ELF-1 (cell line): ENCODE results near the gene ANKRD28.

Experiments
- DNase-seq: peaks from one replicate; pipeline ENCODE4 v3.0.0-alpha.2; 2016; ENCODE audit warnings: low read depth, low spot score

The ANKRD28 gene

DNA sequence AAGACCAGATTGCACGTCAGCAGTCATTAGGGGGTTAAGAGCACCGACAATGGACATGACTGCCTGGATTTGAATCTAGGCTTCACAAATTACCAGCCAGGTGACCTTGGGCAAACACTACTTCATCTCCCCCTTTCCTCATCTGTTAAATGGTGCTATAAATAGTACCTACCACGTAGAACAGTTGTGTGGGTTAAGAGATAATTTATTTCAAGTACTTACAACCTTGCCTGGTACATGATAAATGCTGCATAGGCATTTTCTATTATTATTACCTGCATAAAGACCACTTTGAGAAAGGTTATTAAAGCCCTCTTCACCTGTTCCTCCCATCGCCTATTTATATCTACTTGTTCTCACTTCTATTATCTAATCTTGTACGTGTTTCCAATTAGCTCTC, 131.5 kb downstream of the ANKRD28 start:
- no peak for DNase-seq

DNA sequence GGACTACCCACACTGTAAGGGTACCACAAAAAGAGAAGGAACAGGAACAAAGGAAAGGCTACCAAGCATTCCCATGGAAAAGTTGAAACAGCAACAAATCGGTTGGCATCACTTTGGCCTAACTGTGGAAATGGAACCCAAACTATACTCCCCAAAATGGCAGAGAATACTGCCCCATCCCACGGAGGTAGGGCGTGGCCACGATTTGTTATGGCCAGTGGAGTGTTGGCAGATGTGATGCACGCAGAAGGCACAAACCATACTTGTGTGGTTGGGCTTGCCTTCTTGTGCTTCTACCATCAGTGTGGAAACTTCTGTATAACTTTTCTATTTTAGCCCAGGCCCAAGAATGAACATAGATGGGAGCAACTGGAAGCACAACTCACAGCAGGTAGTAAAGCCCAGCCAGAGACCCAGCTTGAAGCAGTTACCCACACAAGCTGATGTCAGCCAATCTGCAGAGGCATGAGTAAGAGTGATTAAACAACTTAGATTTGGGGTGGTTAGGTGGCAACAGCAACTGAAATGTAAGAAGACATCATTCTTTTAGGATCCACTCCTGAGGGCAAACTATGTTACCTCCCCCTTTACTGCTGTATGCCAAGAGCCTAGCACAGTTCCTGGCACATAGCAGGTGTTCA, 132.1 kb downstream of the ANKRD28 start:
- DNase-seq: no peak

DNA sequence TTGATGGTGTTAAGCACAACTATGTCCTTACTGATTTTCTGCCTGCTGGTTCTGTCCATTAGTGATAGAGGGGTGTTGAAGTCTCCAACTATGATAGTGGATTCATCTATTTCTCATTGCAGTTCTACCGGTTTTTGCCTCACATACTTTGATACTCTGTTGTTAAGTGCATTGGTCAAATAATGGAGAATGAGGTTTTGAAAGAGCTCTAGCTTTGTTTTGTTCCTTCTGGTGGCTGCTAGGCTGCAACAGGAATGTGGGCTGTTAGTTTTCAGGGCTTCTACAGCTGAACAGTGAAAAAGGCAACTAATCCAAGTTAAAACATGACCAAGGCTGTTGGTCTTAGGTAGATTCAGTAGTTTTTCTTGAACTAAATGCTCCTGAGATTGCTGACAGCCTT, 133.6 kb downstream of the ANKRD28 start:
- no peak for DNase-seq

DNA sequence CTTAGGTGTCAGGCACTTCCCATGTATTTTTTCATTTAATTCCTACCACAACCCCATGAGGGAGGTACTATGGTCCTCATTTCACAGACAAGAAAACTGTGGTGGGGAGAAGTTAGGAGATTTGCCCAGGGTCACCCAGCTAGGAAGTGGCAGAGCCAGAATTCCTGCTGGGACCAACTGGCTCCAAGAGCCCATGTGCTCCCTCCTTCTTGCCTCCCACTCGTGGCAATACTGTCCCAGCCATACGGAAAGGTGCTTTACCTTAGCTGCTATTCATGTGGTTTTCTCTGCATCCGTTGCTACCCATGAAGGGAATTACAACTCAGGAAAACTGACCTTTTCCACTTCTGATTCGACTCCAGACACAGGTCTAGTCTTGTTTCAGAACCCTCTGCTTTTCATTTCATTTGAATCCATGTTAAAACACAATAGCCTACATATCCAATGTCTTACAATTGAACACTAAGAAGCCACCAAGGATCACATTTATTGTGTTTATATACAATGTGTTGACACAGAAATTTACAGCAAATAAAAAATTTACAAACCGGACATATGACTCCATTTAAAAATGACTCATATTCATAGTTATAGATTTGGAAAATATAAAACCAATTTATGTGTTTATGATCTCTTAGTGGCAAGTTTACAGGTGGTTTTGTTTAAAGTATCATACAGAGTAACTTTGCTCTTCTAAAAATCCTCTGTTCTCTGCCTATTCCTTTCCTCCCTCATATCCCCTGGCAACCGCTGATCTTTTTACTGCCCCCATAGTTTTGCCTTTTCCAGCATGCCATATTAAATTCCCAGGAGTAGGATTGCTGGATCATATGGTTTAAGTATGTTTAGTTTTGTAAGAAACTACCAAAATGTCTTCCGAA, 137.5 kb downstream of the ANKRD28 start:
- no peak for DNase-seq

DNA sequence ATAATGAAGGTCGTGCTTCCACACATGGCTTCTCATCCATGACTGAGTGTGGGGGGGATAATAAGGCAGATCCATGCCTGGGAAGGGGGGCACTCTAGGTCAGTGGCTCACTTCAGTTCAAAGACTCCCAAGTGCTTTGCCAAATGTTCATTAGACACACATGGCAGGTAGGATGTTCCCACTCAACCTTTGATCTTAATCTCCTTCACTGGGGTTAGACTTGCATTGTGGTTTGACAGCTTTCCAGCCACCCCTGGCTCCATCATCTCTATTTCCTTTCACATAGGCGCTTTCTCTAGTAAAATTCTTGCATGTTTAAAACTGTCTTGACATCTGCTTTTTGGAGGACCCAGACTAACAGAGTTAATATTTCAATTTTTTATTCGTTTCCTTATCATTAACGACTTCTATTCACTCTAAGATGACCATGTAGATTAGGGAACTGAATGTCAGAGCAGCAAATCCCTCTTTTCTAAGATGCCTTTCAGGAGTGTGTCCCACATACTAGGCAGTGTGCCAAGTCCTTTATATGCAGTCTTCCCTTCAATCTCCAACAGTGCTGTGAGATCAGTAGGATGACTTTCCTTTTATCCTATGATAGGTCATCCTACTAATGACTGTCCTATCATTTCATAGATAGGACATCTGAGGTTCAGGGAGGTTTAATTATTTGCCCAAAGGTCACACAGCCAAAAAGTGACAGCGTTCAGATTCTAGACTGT, 138.4 kb downstream of the ANKRD28 start:
- DNase-seq: no peak

DNA sequence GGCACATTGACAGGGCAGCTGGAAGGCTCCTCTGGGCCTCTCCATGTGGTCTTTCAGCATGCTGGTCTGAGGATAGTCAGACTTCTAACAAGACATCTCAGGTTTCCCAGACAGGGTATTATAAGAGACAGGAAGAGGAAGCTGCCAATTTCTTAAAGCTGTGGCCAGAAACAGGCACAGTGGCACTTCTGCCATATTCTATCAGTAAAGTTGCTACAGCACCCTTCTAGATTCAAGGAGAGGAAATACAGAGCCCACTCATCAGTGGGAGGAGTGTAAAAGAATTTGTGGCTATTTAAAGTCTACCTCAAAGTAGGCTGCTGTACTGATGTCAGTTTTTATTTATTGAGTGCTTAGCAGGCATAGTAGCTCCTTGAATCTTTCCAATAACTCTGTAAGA, 140.8 kb downstream of the ANKRD28 start:
- no peak for DNase-seq

DNA sequence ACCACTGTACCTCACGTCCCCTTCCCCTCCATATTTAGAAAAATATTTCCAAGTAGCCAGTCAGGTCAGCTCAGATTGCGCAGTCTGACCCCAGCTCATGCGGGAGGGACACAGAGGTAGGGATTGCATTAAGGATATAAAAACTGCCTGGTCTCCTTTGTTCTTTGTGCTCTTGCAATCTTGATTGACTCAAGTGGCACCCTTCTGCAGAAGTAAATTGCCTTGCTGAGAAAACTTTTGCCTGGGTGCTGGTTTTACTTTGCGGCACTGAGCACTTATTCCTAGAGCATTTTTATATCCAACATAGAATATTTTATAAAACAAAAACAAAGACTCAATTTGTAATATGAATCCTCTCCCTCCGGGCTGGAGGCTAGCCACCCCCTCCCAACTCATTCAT, 141.4 kb downstream of the ANKRD28 start:
- DNase-seq: no peak

DNA sequence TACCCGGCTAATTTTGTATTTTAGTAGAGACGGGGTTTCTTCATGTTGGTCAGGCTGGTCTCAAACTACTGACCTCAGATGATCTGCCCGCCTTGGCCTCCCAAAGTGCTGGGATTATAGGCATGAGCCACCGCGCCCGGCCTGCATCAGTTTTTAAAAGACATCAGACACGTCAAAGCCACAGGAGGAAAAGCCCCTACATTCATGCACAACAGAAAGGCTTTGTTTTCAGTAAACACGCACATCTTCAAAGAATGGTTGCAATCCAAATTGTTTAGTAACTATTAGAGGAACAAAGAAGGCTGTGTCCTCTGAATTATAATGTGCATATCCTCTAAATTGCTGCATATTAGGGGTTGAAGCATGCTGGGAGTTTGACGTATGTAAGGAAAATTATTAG, 142.9 kb downstream of the ANKRD28 start:
- no peak for DNase-seq

DNA sequence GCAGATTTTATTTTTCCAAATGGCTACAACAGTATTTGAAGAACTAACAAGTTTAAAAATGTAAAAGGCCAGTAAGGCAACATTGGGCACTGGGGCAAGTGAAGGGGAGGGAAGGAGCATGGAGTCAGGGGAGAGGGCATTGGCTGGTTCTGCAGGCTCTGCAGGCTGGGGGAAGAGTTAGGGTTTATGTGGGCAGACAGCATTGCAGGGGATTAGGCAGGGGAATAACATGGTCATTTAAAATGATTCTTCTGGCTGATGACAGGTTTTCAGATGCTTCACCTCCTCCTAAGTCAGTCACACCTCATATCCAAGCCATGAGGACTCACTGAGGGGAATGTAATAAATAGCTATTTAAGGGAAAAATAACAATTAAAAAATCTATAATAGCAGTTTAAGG, 143.7 kb downstream of the ANKRD28 start:
- DNase-seq: no peak

DNA sequence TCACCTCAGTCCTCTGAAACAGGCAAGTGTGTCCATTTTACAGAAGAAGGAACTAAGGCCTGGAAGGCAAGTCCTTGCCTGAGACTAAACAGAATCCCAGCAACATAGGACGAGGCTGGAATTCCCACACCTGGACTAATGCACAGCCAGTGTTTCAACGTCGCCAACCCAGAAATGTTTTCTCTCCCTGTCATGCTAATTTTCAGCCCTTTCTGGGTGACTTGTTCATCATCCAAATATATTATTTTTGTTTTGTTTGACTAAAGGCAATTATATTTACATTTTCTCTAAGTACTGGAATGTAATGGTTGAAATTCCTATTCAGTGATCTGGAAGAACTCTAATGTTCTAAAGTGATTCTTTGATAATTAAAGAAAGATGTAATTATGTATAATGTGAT, 144.5 kb downstream of the ANKRD28 start:
- DNase-seq: no peak

DNA sequence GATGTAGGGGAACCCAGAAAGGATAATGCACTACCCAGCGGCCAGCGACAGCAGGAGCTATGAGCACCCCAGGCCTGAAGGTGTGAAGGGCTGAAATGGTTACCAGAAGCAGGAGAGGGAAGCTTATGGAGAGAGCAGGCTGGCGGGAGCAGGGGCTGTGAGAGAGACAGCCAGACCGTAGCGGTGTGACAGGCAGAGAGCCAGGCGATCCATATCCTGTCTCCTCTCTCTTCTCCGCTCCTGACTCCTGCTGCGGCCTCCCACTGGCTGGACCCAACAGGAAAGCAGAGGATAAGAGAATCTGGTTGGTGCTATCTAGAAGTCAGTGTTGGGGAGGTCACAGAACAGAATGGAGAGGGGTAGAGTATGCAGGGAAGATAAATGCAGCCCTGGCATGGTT, 146.4 kb downstream of the ANKRD28 start:
- DNase-seq: no peak

DNA sequence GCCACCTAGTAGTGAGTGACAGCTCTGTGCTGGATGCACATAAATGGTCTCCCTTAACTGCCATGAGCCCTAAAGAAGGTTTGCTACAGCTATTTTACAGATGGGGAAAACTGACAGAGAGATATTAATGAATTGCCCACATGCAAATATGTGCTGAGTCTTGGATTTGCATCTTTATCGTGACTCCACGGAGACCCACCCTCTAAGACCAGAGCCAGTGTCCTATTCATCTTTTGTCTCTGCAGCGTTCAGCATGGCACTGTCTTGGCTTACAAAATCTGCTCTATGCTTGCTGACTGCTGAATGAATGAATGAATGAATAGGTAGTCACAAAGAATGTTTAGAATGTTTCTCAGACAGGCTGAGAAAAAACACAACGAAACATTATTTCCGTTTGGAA, 147.9 kb downstream of the ANKRD28 start:
- no peak for DNase-seq

DNA sequence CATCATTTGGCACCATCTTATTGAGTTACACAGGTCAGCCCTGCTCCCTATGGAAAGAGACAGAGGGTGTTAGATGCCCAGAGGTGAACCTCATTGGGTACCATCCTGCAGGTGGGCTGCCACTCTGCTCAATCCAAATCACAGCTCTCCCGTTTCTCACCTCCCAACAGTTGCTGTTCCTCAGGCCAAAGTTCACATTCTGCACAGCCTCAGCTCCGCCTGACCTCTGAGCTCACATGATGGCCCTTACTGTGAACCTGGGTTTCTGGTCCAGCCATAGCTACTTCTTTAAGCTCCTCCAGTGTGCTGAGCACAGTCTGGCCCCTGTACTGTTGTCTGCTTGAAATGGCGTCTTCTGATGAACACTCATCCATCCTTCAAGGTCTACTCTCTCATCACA, 148.4 kb downstream of the ANKRD28 start:
- no peak for DNase-seq

DNA sequence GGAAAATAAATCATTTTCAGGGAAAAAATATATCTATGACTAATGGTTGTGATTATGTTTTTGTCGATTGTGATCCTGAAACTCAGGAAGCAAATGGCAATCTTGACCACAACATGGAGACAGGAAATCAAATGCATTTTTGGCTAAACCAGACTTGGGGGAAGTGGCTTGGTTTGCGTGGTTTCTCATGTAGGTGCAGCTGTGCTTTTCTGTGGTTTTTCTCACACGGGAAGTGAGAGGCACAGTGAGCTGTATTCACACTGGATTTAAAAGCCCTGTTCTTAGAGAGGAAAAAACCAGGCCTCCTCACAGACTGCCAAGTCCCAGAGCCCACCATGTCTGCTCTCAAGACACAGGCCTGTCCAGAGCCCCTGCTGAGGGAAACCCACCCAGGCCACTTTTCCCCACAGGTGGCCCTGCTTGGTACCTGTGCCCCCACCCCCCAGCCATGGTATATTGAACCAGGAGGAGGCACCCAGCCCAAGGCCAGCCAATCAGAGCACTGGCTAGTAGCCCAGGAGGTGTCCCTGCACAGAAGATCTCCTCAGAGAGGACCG, 150.1 kb downstream of the ANKRD28 start:
- no peak for DNase-seq

DNA sequence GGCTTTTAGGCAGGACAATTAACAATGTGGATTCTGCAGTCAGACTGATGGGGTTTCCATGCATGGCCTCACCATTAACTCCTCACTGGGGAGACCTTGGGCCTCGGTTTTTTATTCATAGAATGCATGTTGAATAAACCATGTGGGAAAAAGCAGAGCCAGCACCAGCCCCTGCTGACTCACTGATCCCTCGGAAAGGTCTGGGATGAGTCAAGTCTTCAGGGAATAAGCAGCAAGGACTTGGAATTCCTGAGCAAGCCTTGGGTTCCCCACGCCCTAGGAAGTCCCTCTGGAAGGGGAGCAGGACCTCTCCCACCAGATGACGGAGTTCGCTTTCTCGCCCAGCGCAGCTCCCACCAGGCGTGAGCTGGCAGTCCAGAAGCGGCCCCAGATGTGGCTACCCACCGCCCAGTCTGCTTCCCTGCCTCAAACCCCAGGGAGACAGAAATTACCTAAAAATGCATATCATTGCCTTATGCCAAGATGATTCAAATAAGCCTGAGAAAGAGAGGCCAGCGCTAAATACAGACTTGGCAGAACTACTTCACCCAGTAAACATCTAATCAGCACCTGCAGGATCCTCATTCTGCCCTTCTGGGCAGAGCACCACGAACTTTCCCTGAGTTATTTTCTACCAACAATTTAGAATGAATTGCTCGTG, 150.8 kb downstream of the ANKRD28 start:
- DNase-seq: peak; percentile 74

DNA sequence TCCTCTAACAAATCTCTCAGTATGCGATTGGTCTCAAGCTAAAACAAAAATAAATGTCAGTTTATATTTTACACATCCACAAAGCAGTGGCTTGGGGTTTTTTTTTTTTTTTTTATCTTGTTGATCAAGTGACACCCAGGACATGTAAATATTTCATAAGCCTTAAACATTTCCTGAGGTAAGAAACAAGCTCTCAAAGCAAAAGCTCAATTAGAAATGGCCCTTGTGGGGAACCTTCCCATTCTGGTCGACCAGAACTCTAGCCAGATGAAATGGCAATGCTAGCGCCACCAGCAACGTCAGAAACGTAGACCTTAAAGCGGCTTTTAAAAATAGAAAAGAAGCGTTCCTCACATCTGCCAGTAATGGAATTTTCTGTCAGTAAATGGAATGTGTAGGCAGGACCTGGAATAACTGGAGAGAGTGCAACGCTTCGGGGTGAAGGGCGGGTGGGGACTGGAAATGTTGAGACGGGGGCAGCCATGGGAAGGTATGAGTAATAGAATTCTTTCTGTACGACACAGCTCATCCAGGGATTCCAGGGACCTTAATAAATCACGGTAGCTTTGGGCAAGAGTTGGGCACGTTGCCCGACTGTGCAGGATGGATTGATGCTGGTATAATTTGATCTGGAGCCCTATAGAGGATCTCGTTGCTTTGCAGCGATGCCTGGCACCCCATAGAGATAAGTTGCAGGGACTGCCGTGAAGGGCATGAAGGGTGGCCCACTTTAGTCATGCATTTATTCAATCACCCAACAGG, 151.9 kb downstream of the ANKRD28 start:
- peak; percentile 37 for DNase-seq

DNA sequence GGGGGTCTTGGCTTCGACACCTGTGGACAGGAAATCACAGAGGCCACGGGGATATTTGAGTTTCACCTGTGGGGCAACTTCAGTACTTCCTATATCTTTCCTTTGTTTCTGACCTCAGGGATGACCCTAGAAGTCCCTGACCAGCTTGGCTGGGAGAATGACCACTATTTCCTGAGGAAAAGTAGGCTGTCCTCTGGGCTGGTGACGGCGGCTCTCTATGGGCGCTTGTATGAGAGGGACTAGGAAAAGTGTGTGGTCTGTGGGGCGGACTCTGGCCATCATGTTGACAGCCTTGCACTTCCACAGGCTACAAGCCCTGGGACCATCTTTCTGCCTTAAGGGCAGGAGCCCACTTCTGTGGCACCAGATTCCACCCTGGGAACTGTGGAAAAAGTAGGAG, 152.5 kb downstream of the ANKRD28 start:
- no peak for DNase-seq

DNA sequence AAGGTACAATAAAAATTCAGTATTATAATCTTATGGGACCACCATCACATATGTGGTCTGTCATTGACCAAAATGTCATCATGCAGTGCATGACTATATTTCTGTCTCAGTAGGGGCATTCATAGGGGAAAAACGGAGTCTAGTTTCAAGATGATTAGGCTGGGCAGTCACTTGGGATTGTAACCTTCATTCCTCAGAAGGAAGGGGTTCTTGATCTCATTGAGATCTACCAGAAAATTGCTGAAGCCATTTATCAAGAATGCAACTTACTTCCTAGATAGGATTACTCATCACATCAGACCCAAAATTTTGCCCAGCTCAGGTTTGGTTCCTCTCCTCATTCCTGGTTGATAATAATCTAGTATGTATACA, 158.9 kb downstream of the ANKRD28 start:
- no peak for DNase-seq

DNA sequence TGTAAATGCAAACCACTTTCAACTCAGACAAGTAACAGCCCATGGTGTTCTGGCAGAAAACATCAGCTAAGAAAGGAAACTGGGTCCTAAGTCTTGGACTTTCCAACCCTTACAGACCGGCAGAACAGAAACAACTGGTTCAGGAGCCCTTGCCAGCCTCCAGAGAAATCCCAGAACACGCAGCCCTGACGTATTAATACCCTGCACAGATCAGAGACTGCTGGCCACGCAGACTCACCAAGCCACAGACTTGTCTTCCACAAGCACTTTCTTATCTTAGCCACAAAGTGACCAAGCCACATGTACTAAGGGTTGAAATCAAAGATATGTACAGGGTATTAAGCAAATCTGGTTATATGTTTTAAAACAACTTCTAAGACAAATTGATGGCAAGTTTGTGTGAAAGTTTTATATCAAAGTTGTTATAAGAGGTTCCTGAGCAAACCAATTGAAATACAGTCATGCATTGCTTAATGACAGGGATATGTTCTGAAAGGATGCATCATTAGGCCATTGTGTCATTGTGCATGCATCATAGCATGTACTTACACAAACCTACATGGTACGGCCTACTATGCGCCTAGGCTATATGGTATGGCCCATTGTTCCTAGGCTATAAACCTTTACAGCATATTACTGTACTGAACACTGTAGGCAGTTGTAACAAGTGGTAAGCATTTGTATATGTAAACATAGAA, 159.4 kb downstream of the ANKRD28 start:
- DNase-seq: no peak

DNA sequence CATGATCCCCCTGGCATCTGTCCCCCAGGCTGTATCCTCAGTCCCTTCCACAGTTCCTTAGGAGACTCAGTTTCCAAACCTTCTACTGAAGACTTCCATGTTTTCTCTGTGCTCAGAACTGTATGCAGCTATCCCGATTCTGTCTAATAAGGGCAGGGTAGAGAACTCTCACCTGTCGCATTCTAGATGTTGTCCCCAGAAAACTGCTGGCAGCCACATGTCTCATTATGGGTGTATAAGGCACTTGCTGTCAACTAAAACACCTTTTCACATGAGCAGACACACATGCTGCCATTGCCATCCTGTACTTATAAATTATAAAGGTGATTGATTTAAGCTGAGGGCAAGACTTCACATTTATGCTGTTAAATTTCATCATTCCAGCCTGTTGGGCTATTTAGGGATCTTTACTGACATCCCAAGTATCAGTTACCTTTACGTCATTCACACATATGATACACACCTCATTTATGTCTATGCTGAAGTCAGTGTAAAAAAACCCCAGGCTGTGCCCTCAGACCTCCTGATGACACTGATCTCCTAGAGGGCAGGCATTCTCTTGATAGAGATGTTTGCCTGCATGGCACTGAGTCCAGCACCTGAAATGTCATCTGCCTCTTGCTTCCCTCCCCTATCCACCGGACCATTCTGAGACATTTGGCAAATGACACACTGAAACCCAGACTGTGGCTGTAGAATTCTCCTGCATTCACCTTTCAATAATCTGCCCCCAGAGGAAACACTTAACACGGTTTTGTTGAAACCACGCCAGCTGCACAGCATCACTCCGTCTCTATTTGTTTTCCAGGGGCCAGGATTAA, 160.4 kb downstream of the ANKRD28 start:
- no peak for DNase-seq
